ENCODE data around the gene AKT2. TPM values are rescaled to one million over a fixed set of nuclear protein-coding genes. Genes with fewer than 3 reads are reported as not detected.

The AKT2 gene
- total RNA-seq, 2 donors from 2014 or later = 190 to 208 TPM

GRCh38 chr19:40234429-40235237, 50.5 kb downstream of the AKT2 start:
- WGBS, 2 experiments (ENCODE audit: insufficient coverage in 1 of 2, insufficient read length in 1 of 2) = 92 to 93% methylated on average over 10 to 22 of the region's 22 CpGs

GRCh38 chr19:40233811-40234389, 51.2 kb downstream of the AKT2 start:
- Histone ChIP-seq H3K27me3 (ENCODE audit: control insufficient read depth, insufficient read depth, low read length, poor library complexity, severe bottlenecking) (no peaks in the 10 kb centered on the region), H3K9ac (ENCODE audit: extremely low read depth, low read length, poor library complexity, severe bottlenecking) (no peak overlapping the region), H3K4me1 (ENCODE audit: control insufficient read depth, insufficient read depth, low read length) (peaks cover 12% of the 10 kb centered on the region), H3K9me3 (ENCODE audit: control insufficient read depth, low read length) (no peaks in the 10 kb centered on the region), H3K36me3 (ENCODE audit: control insufficient read depth, insufficient read depth, low read length) (peaks cover 26% of the 10 kb centered on the region), H3K4me3 (ENCODE audit: low read length) (no peak overlapping the region), H3K27ac (ENCODE audit: low read depth, low read length) (no peak overlapping the region)
- H3K27me3 Mint-ChIP-seq (ENCODE audit: insufficient read depth) = no peaks in the 10 kb centered on the region
- no peak overlapping the region for H3K27ac Mint-ChIP-seq
- DNase-seq = no peak
- no peak overlapping the region for H3K4me3 Mint-ChIP-seq
- no peaks in the 10 kb centered on the region for H3K9me3 Mint-ChIP-seq
- WGBS, 2 experiments (ENCODE audit: insufficient coverage in 1 of 2, insufficient read length in 1 of 2) = 94 to 96% methylated on average over 14 to 20 of the region's 20 CpGs
- H3K36me3 Mint-ChIP-seq (ENCODE audit: low read depth) = peaks cover 27% of the 10 kb centered on the region
- H3K4me1 Mint-ChIP-seq = peaks cover 22% of the 10 kb centered on the region
- no peak for TF ChIP-seq CTCF (conservative IDR thresholded peaks at IDR 0.05)

More at GRCh38 chr19:40234429-40235237, 50.5 kb downstream of the AKT2 start:
- Mint-ChIP-seq H3K4me3 (no peak overlapping the region), H3K27me3 (ENCODE audit: insufficient read depth) (no peaks in the 10 kb centered on the region), H3K36me3 (ENCODE audit: low read depth) (peaks cover 34% of the 10 kb centered on the region), H3K9me3 (no peaks in the 10 kb centered on the region), H3K27ac (no peak overlapping the region), H3K4me1 (peaks cover 18% of the 10 kb centered on the region)
- Histone ChIP-seq H3K4me1 (ENCODE audit: control insufficient read depth, insufficient read depth, low read length) (peaks cover 12% of the 10 kb centered on the region), H3K27me3 (ENCODE audit: control insufficient read depth, insufficient read depth, low read length, poor library complexity, severe bottlenecking) (no peaks in the 10 kb centered on the region), H3K4me3 (ENCODE audit: low read length) (no peak overlapping the region), H3K27ac (ENCODE audit: low read depth, low read length) (no peak overlapping the region), H3K36me3 (ENCODE audit: control insufficient read depth, insufficient read depth, low read length) (peaks cover 34% of the 10 kb centered on the region), H3K9ac (ENCODE audit: extremely low read depth, low read length, poor library complexity, severe bottlenecking) (no peak overlapping the region), H3K9me3 (ENCODE audit: control insufficient read depth, low read length) (no peaks in the 10 kb centered on the region)
- no peak for TF ChIP-seq CTCF (conservative IDR thresholded peaks at IDR 0.05)
- no peak for DNase-seq

GRCh38 chr19:40232949-40233810, 52.0 kb downstream of the AKT2 start:
- no peak for TF ChIP-seq CTCF (conservative IDR thresholded peaks at IDR 0.05)
- H3K36me3 Mint-ChIP-seq (ENCODE audit: low read depth) = peaks cover 22% of the 10 kb centered on the region
- H3K9me3 Mint-ChIP-seq = no peaks in the 10 kb centered on the region
- 94 to 96% methylated on average over 16 to 25 of the region's 25 CpGs for WGBS, 2 experiments (ENCODE audit: insufficient coverage in 1 of 2, insufficient read length in 1 of 2)
- H3K27me3 ChIP-seq (ENCODE audit: control insufficient read depth, insufficient read depth, low read length, poor library complexity, severe bottlenecking) = no peaks in the 10 kb centered on the region
- DNase-seq = peak; percentile 53
- H3K27me3 Mint-ChIP-seq (ENCODE audit: insufficient read depth) = peaks cover 2% of the 10 kb centered on the region
- H3K4me3 ChIP-seq (ENCODE audit: low read length) = no peak overlapping the region
- H3K27ac ChIP-seq (ENCODE audit: low read depth, low read length) = no peak overlapping the region
- H3K4me1 Mint-ChIP-seq = peaks cover 22% of the 10 kb centered on the region
- no peak overlapping the region for H3K4me3 Mint-ChIP-seq
- H3K27ac Mint-ChIP-seq = no peak overlapping the region
- H3K9me3 ChIP-seq (ENCODE audit: control insufficient read depth, low read length) = no peaks in the 10 kb centered on the region
- peaks cover 20% of the 10 kb centered on the region for H3K36me3 ChIP-seq (ENCODE audit: control insufficient read depth, insufficient read depth, low read length)
- peaks cover 12% of the 10 kb centered on the region for H3K4me1 ChIP-seq (ENCODE audit: control insufficient read depth, insufficient read depth, low read length)
- no peak overlapping the region for H3K9ac ChIP-seq (ENCODE audit: extremely low read depth, low read length, poor library complexity, severe bottlenecking)
